Lung microvascular endothelial cell (primary cell): ENCODE data around the gene ZBTB16. TPM values are rescaled to one million over a fixed set of nuclear protein-coding genes. Genes with fewer than 3 reads are reported as not detected.

Experiments
- DNase-seq, 2 donors: peaks; one replicate each; pipeline versions ENCODE4 v3.0.0 to v3.0.0-alpha.2; 2010; ENCODE audit warnings: low read depth in 2 of 2
- total RNA-seq: library from RNA; depleted of rRNA; stranded (reverse); fragments of >200 nt; gene quantifications from 2 replicates; pipeline ENCODE4 v1.2.1, GENCODE V29; 2014

Gene ZBTB16
- total RNA-seq, 1 donor from 2014 or later: 22.0 TPM

DNA sequence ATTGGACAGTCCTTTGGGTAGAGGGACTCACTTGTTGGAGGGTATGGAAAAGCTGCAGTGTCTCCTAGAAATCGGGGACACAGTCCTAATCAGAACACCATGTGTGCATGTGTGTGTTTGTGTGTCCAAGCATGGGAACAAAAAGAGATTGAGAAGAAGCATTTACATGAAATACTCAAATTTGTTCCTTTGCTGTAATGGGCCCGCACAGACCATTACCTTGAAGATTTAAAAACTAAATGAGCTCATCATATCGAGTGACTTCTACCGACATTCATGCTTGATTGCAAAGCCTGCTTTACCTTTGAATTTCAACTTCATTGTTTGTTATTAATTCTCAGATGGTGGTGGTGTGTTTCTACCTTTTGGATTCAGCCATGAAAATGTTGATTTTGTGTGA is 106.9 kb downstream of the ZBTB16 start:
- no peak for DNase-seq

DNA sequence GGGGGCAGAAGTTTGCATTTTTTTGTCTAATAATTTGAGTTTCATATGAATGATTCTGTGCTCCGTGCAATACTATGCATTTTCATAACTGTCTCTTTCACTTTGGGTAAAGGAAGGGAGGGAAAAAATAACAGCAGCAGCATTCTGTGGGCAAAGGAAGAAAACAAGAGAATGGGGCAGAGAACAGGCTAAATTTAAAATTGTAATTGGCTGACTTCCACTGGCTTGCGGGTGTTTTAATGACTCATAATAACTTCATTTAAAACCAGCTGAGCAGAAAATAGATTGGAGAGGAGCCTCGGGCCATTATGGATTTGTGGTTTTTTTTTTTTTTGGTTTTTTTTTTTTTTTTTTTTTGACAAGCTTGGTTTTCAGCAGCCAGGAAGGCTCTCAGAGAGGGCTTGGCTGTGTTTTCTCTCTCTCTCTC is 107.4 kb downstream of the ZBTB16 start:
- peak; percentile 80 to 82 for DNase-seq

DNA sequence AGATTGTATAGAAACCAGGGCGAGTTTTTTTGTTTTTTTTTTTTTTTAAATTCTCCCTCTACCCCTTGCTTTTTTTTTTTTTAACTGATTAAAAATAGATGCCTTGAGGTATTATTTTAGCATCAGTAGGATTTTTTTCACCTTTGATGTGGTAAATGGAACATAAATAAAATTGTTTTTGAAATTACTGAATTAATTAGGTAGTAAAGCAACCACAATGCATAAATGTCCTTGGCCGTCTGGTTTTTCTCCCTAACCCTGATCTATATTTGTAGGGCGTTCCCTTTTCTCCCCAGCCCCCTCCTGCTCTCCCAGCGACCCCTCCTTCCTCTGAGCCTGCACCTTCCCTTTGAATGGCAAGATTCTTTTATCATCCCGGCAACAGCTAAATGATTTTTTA is 107.8 kb downstream of the ZBTB16 start:
- no peak for DNase-seq

DNA sequence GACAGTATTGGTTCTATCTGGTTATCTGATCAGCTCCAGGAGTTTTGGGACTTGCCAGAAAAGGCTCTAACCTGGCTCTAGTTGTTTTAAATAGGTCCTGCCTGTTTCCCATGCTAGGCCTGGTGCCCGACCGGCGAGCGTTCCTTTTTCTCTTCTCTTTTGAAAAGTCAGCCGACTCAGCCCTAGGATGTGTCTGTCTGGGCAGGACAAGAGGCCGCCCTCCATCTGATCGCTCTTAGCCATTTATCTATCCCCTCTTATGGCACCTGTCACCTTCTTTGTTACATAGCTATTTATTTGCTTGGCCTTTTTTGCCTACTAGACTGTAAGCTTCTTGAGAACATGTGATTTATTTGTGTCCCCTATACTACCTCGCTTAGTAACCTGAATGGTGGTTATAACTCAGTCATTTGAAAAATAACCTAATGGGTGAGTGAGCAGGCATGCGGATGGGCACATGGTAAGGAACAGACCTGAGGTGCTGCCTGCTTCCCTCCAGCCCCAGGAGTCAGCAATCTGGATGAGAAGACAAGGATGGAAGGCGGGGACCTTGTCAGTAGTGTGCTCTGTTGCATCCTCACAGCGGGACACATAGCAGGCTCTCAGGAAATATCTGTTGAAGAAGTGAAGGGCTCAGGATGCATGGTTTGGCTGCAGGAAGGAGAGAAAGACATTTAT is 108.4 kb downstream of the ZBTB16 start:
- DNase-seq: no peak

GRCh38 chr11:114168691-114169090 is 109.2 kb downstream of the ZBTB16 start:
- DNase-seq: no peak

DNA sequence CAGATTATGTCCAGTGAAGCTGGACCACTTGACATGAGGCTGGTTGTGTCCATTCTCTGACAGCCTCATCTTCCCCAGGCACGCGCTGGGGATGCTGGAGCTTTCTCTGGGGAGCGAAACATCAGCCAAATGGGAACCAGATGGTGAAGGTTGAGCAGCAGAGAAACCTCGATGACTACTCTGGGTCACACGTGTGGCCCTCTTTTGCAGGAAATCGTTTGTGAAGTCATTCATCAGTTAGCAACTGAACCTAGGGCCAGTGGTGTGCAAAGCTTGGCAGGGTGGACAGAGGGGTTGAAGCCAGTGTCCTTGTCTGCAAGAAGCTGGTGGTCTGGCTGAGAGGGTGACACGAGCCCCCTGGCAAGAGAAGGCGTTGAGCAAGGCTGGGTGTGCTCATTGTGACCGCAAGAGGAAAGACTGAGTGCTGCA is 109.8 kb downstream of the ZBTB16 start:
- DNase-seq: peak in 1 of 2 donors; percentile 40

DNA sequence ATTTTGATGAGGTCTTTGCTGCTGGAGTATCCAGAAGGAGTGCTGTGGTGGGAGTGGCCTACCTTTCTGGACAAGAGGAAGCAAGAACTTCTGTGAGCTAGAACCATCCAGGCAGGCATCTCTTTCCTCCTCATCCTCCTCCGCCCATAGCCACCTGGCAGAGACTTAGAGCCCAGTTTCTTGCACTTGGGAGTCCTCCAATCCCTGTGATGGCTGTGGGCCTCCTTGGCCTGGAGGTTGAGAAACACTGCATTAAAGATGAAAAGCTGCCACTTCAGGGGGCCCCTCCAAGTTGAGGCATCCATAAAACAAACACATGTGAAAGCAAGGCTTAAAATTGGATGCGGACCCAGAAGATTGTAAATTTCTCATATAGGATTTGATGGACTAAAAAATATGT is 110.3 kb downstream of the ZBTB16 start:
- DNase-seq: no peak

- DNase-seq: no peak
These were observed 110.7 kb downstream of the ZBTB16 start for GRCh38 chr11:114170226-114170625.

DNA sequence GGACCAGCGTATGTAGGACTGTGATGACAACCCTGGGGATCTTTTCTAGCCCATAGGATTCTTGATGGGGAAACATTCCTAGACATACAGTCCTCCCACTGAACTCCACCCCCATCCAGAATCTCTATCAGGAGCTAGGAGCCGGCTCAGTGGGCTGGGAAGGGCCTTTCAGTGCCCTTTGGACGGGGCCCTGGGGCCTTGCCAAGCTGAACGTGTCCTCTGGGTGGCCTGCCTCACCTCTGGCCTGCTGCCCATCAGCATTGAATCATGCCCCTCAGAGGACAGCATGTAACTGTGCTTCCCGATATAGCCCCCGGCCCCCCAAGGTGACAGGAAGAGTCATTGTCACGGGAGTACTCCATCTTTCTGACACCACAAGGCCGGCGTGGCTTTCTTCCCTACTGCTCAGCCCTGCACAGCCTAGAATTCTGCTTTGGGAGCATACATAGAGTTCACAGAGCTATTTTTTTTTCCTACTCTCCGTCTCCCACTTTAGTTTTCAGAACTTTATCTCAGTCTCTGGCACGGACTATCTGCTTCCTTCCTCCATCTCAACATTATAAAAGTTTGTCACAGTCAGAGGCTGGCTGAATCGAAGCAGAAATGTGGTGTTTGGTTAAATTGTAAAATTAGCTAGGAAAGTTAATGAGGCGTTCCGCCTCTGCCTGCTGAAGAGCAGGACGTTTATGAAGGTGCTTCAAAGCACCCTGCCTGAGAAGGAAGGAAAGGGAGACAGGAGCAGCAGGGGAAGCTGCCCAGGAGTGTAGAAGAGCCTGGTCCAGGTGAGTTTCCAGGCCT is 111.9 kb downstream of the ZBTB16 start:
- DNase-seq: peak; percentile 56 to 74

DNA sequence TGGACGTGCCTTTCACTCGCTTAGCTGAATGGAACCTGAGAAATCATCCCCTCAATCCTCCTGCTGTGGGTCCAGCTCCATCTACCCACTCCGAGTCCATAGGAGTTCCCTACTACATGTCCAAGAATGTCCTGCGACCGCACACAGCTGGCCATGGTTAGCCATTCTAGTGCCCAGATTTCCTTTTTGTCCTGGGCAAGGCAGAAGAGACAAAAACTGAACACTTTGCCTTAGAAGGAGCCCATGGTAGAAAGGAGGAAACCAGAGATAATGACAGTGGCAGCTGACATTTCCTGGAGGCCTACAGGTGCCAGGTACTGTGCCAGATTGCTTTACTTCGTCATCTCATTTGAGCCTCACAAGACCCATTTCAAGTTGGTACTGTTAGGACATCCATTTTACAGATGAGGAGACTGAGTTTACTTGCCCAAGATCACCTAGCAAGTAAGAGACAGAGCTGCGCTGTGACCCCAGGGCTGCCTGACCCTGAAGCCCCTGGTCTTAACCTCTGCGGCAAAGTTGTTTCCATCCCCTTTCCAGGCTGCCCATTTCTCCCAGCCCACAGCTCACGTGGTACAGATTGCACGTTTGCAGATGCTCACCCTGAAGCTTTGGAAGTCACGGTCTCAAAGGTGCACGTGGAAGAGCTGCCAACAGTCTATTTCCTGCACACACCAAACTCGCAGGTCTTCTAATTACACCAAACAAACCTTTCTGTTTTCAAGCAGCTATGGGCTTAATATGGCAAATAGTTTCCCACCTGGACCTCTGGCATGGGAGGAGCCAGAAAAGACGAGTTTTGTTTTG is 112.7 kb downstream of the ZBTB16 start:
- no peak for DNase-seq

- DNase-seq: no peak
These were observed 113.4 kb downstream of the ZBTB16 start for GRCh38 chr11:114172871-114173444.

- no peak for DNase-seq
These were observed 114.3 kb downstream of the ZBTB16 start for GRCh38 chr11:114173843-114174242.

DNA sequence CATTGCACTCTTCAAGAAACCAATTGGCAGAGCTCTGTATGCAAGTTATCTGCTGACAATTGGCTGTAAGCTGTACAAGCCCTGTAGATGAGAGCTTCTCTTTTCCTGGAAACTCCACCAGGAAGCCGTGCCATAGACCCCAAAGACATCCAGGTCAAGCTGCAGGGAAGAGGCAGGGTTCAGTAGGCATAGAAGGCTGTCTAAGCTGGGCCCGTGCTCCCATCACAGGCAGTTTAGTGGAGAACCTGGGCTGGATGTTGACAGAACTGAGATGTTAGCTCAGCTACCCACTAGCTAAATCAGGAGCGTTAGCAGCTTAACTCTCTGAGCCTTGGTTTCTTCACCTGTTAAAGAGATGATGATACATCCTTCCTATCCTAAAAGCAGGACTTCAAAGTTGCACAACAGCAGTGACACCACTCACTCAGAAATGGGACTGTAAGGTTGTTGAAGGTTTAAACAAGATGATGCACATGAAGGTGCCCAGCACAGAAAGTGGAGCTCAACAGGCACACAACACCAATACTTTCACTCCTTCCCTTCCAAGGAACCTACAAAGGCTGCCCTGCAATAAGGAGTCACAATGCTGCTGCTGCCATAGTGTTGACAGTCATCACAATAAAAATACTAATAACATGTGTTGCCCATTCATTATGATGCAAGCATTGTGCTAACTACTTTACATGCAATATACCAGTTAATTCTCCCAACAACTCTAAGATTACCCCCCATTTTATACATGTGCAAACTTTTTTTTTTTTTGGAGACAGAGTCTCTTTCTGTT is 115.4 kb downstream of the ZBTB16 start:
- no peak for DNase-seq

DNA sequence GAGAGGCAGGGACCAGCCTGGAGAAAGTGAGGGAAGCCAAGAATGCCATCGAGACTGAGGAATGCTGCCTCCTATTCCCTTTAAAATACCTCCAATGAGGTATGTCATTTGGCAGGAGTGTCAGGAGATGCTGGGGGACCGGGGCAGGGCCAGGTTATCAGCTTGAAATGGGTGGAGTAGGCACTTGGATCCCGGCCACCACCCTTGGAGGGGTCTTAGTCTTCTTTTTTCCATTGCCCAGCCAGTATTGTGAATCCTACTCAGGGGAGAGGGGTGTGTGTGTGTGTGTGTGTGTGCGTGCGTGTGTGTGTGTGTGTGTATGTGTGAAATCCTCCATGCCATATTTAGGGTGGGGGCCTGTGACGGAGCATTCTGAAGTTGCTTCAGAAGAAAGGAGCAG is 116.2 kb downstream of the ZBTB16 start:
- DNase-seq: no peak

GRCh38 chr11:114176321-114176720 is 116.8 kb downstream of the ZBTB16 start:
- DNase-seq: no peak

DNA sequence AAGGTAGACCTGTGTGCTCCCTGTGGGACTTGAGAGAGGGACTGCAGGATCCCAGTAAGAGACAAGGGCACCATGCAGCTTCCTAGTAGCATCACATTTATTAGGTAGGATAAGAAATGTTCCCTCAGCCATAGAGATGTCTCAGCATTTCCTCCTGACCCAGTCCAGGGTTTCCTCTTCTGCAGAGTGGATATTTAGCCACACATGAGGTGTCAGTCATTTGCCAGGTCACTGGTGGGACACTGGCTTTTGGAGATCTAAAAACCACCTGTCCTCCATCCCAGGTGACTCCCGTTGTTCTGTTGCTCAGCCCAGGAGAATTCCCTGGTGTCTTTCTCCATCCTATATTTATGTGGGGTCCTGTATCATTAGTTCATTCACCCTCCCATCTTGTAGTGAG is 119.1 kb downstream of the ZBTB16 start:
- no peak for DNase-seq

- DNase-seq: peak; percentile 50 to 91
These were observed 119.9 kb downstream of the ZBTB16 start for GRCh38 chr11:114179234-114179941.

GRCh38 chr11:114180301-114181055 is 121.0 kb downstream of the ZBTB16 start:
- DNase-seq: peak; percentile 57 to 63

- DNase-seq: no peak
These were observed 121.7 kb downstream of the ZBTB16 start for GRCh38 chr11:114181195-114181594.

DNA sequence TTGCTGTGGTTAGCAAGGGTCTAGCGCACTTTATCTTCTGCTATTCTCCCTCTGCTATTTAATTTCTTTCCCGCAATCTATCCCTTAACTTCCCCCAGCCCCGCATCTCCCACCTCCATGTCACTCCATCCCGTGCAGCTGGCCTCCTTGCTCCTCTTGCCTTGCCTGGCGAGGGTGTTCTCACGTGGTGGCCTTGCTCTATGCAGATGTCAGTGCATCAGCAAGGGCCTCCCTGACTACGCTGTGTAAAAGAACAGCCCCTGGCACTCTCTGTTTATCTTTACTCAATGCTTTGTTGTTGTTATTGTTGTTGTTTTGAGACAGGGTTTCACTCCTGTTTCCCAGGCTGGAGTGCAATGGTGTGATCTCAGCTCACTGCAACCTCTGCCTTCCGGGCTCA is 122.2 kb downstream of the ZBTB16 start:
- DNase-seq: no peak
